ENCODE data around the gene TEC. TPM values are rescaled to one million over a fixed set of nuclear protein-coding genes. Genes with fewer than 3 reads are reported as not detected.
A peak's percentile ranks its signal among the peaks of the same experiment; 100 is the strongest.

Gene TEC
- total and polyA plus RNA-seq, 7 experiments from 2014 or later: 0.91 to 5.8 (median 2.5) TPM

DNA sequence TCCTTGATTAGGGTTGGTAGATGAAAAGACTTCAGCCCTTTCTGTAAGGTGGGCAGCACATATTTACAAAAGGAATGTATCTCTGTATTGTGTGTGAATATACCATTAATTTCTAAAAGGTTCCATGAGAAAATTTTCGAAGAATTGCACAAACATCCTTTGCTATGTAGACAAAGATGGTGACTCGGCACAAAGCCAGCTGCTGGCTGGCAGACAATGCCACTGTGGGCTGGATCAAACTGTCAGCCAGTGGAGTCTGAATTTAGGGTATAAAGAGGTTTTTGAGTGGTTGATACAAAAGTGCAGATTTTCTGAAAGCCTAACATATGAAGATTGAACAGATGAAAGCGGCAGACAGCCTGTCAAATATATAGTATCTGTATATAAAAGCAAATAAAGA is 129.9 kb downstream of the TEC start:
- Histone ChIP-seq H3K27ac (ENCODE audit: low read depth, low read length) (peak overlapping the region; percentile 69), H3K36me3 (ENCODE audit: control insufficient read depth in 2 of 3, insufficient read depth in 3 of 3, low read length in 3 of 3) (no peaks in the 10 kb centered on the region), H3K4me1 (ENCODE audit: control insufficient read depth in 2 of 2, insufficient read depth in 2 of 2, low read length in 2 of 2) (peaks cover 50 to 60% of the 10 kb centered on the region in 2 donors), H3K9me3 (ENCODE audit: control insufficient read depth in 2 of 3, low read length in 3 of 3) (no peaks in the 10 kb centered on the region), H3K27me3 (ENCODE audit: control insufficient read depth in 2 of 2, insufficient read depth in 2 of 2, low read length in 2 of 2) (no peaks in the 10 kb centered on the region), H3K4me3 (ENCODE audit: low read length) (no peak overlapping the region)
- ATAC-seq (no peak), DNase-seq (peak in 6 of 9 donors; percentile 33 to 54 (median 41))
- H3K27ac Mint-ChIP-seq: peak overlapping the region in 7 of 9 donors; percentile 82 to 98 (median 95)
- ChIA-PET CTCF (interaction anchor here (0.5 to 5.6 kb wide), 10 partner anchors 10 to 601 kb away, joined by 3 to 127 read pairs (median 7); no protein-coding TSS in a partner anchor), POLR2A (interaction anchor here (0.8 to 9.2 kb wide), 7 partner anchors 12 to 105 kb away, joined by 3 to 184 read pairs (median 4); no protein-coding TSS in a partner anchor)
- H3K27me3 Mint-ChIP-seq: no peaks in the 10 kb centered on the region
- H3K4me3 Mint-ChIP-seq: peak overlapping the region in 9 of 10 donors; percentile 63 to 85 (median 76)
- intact Hi-C loops (cut with micrococcal nuclease): loop anchor here (1.0 to 10.0 kb wide), 13 partner anchors 11 to 691 kb away; partner anchors contain the start of genes NFXL1 (in 2 of the 2), CNGA1 (in 1 of the 2), COMMD8 (in 1 of the 2) and NIPAL1 (in 1 of the 2)
- peaks cover 46 to 66% (median 63%) of the 10 kb centered on the region in 7 donors for H3K4me1 Mint-ChIP-seq
- H3K36me3 Mint-ChIP-seq: peaks cover 0 to 12% (median 0%) of the 10 kb centered on the region in 5 donors
- H3K9me3 Mint-ChIP-seq: peaks cover 0 to 3% (median 0%) of the 10 kb centered on the region in 11 donors

DNA sequence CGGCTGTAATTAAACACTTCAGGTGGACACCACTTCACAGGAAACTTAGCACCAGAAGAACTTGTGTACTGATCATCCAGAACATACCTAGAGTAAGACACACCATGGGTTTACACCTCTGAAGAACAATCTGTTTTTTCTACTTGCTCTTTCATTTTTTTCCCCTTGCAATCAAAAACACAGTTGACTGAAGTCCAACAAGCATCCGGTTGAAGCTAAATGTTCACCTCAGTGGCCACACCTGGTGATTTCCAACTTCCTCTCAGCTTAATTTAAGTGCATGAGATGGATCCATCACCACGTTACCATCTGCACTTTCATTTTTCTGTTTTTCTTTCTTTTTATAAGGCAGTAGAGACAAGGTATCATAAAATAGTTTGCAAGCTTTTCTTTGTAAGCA is 130.7 kb downstream of the TEC start:
- ATAC-seq (peak; percentile 81), DNase-seq (peak in 7 of 9 donors; percentile 66 to 85 (median 78))
- Mint-ChIP-seq H3K27ac (peak overlapping the region in 7 of 9 donors; percentile 82 to 98 (median 95)), H3K4me1 (peaks cover 52 to 73% (median 70%) of the 10 kb centered on the region in 7 donors), H3K9me3 (peaks cover 0 to 3% (median 0%) of the 10 kb centered on the region in 11 donors), H3K36me3 (peaks cover 0 to 14% (median 2%) of the 10 kb centered on the region in 5 donors), H3K27me3 (no peaks in the 10 kb centered on the region), H3K4me3 (peak overlapping the region in 9 of 10 donors; percentile 64 to 85 (median 76))
- Histone ChIP-seq H3K4me3 (ENCODE audit: low read length) (peak overlapping the region; percentile 20), H3K36me3 (ENCODE audit: control insufficient read depth in 2 of 3, insufficient read depth in 3 of 3, low read length in 3 of 3) (no peaks in the 10 kb centered on the region), H3K9me3 (ENCODE audit: control insufficient read depth in 2 of 3, low read length in 3 of 3) (no peaks in the 10 kb centered on the region), H3K27me3 (ENCODE audit: control insufficient read depth in 2 of 2, insufficient read depth in 2 of 2, low read length in 2 of 2) (no peaks in the 10 kb centered on the region), H3K27ac (ENCODE audit: low read depth, low read length) (peak overlapping the region; percentile 69), H3K4me1 (ENCODE audit: control insufficient read depth in 2 of 2, insufficient read depth in 2 of 2, low read length in 2 of 2) (peaks cover 57 to 64% of the 10 kb centered on the region in 2 donors)
- ChIA-PET POLR2A (interaction anchor here (0.6 to 9.2 kb wide), 8 partner anchors 11 to 104 kb away, joined by 3 to 184 read pairs (median 4); no protein-coding TSS in a partner anchor), CTCF (interaction anchor here (0.6 to 5.6 kb wide), 8 partner anchors 10 to 602 kb away, joined by 3 to 127 read pairs (median 8); no protein-coding TSS in a partner anchor)
- intact Hi-C loops (cut with micrococcal nuclease): loop anchor here (1.0 to 5.0 kb wide), 12 partner anchors 11 to 692 kb away; partner anchors contain the start of genes NFXL1 (in 2 of the 2), CNGA1 (in 1 of the 2), COMMD8 (in 1 of the 2) and NIPAL1 (in 1 of the 2)

DNA sequence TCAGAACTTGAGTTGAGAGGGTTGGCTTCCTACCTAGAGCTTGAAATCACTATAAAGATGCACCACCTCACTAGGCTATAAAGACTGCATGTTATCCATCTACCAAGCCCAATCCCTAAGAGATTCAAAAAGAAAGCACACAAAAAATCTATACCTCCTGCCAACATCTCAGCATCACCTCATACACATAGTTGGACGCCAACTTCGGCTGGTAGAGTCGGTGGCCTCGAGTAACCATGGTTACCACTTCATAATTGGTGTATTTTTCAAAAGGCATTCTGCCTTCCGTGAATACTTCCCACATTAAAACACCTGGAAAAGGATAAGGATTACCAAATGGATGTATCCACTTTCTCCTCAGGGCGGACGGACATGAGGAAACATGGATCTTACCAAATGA is 131.1 kb downstream of the TEC start:
- intact Hi-C loops (cut with micrococcal nuclease): loop anchor here (2.0 to 5.0 kb wide), 7 partner anchors 52 to 692 kb away; partner anchors contain the start of genes COMMD8 (in 1 of the 2), NFXL1 (in 1 of the 2), OCIAD1 (in 1 of the 2) and SLAIN2 (in 1 of the 2)
- Mint-ChIP-seq H3K27ac (peak overlapping the region in 7 of 9 donors; percentile 82 to 98 (median 95)), H3K4me1 (peaks cover 52 to 74% (median 72%) of the 10 kb centered on the region in 7 donors), H3K27me3 (no peaks in the 10 kb centered on the region), H3K4me3 (peak overlapping the region in 9 of 10 donors; percentile 64 to 85 (median 76)), H3K36me3 (peaks cover 0 to 17% (median 3%) of the 10 kb centered on the region in 5 donors), H3K9me3 (peaks cover 0 to 3% (median 0%) of the 10 kb centered on the region in 11 donors)
- DNase-seq (peak in 3 of 9 donors; percentile 11 to 44 (median 25)), ATAC-seq (no peak)
- ChIA-PET CTCF (interaction anchor here (1.0 to 5.6 kb wide), 6 partner anchors 9 to 105 kb away, joined by 4 to 127 read pairs (median 10); no protein-coding TSS in a partner anchor), POLR2A (interaction anchor here (1.4 to 9.2 kb wide), 3 partner anchors 11 to 35 kb away, joined by 3 to 184 read pairs (median 6); no protein-coding TSS in a partner anchor)
- no peaks in the 10 kb centered on the region for H3K36me3 ChIP-seq (ENCODE audit: control insufficient read depth in 2 of 3, insufficient read depth in 3 of 3, low read length in 3 of 3)
- no peaks in the 10 kb centered on the region for H3K27me3 ChIP-seq (ENCODE audit: control insufficient read depth in 2 of 2, insufficient read depth in 2 of 2, low read length in 2 of 2)
- peak overlapping the region; percentile 20 for H3K4me3 ChIP-seq (ENCODE audit: low read length)
- no peaks in the 10 kb centered on the region for H3K9me3 ChIP-seq (ENCODE audit: control insufficient read depth in 2 of 3, low read length in 3 of 3)
- H3K27ac ChIP-seq (ENCODE audit: low read depth, low read length): peak overlapping the region; percentile 69
- peaks cover 57 to 64% of the 10 kb centered on the region in 2 donors for H3K4me1 ChIP-seq (ENCODE audit: control insufficient read depth in 2 of 2, insufficient read depth in 2 of 2, low read length in 2 of 2)

DNA sequence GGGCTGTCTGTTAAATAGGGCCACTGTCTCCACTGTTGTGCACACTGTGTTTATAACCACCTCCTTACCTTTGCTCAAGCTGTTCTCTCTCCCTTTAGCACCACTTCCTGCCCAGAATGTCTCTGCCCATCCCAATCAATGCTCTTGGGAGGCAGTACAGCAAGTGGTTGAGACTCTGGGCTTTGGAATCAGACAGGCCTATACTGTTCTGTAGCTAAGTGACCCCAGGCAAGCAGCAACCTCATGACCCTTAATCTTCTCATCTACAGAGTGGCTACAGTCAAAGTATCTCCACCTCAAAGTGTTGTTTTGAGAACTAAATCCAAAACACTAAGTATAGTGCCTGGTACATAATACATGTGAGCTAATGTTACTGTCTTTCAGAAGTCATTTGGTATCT is 131.8 kb downstream of the TEC start:
- Mint-ChIP-seq H3K9me3 (peaks cover 0 to 3% (median 0%) of the 10 kb centered on the region in 11 donors), H3K27ac (peak overlapping the region in 7 of 9 donors; percentile 82 to 98 (median 95)), H3K4me3 (peak overlapping the region in 9 of 10 donors; percentile 58 to 85 (median 76)), H3K27me3 (no peaks in the 10 kb centered on the region), H3K36me3 (peaks cover 0 to 17% (median under 1%) of the 10 kb centered on the region in 5 donors), H3K4me1 (peaks cover 52 to 74% (median 72%) of the 10 kb centered on the region in 7 donors)
- H3K9me3 ChIP-seq (ENCODE audit: control insufficient read depth in 2 of 3, low read length in 3 of 3): no peaks in the 10 kb centered on the region
- H3K4me1 ChIP-seq (ENCODE audit: control insufficient read depth in 2 of 2, insufficient read depth in 2 of 2, low read length in 2 of 2): peaks cover 57 to 64% of the 10 kb centered on the region in 2 donors
- peak overlapping the region; percentile 20 for H3K4me3 ChIP-seq (ENCODE audit: low read length)
- peak in 6 of 9 donors; percentile 31 to 45 (median 40) for DNase-seq
- ChIA-PET POLR2A (interaction anchor here (1.5 to 9.2 kb wide), 2 partner anchors 10 to 34 kb away, joined by 6 to 184 read pairs; no protein-coding TSS in a partner anchor), CTCF (interaction anchor here (0.6 to 5.6 kb wide), 6 partner anchors 9 to 104 kb away, joined by 3 to 127 read pairs (median 8); no protein-coding TSS in a partner anchor)
- H3K27me3 ChIP-seq (ENCODE audit: control insufficient read depth in 2 of 2, insufficient read depth in 2 of 2, low read length in 2 of 2): no peaks in the 10 kb centered on the region
- intact Hi-C loops (cut with micrococcal nuclease): loop anchor here (2.0 to 5.0 kb wide), 7 partner anchors 51 to 693 kb away; partner anchors contain the start of genes COMMD8 (in 1 of the 2), NFXL1 (in 1 of the 2), OCIAD1 (in 1 of the 2) and SLAIN2 (in 1 of the 2)
- ATAC-seq: peak; percentile 37
- H3K27ac ChIP-seq (ENCODE audit: low read depth, low read length): peak overlapping the region; percentile 69
- H3K36me3 ChIP-seq (ENCODE audit: control insufficient read depth in 2 of 3, insufficient read depth in 3 of 3, low read length in 3 of 3): no peaks in the 10 kb centered on the region

DNA sequence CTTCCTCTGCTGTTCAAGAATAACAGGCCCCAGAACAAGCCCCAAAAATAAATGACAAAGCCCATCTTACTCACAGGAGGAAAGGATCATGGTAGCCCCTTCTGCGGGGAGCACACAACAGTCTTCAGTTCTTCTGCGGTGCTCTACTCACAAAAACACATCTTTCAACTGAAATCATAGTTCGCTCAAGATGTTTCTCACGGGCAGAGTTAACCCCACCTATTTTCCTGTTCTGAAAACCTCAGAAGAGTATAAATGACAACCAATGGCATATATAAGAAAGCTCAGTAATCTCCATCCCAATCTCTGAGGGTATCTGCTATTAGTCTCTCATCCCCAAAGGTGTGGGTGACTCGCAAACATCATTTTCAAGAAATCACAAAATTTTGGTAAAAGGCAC is 135.6 kb downstream of the TEC start, which contains the start of gene TXK:
Gene TXK, minus strand, starts transcription at position 170 of the 400 bp plus-strand sequence. Its CDS starts 80 bp downstream, at position 90.
- DNase-seq: peak in 6 of 9 donors; percentile 37 to 65 (median 52)
- POLR2A ChIA-PET: interaction anchor here (1.4 to 9.2 kb wide), 4 partner anchors 6 to 207 kb away, joined by 3 to 184 read pairs (median 6); partner anchors contain the start of gene SLAIN2

More for the DNA sequence above, 135.6 kb downstream of the TEC start, which contains the start of gene TXK:
- Histone ChIP-seq H3K4me1 (ENCODE audit: control insufficient read depth in 2 of 2, insufficient read depth in 2 of 2, low read length in 2 of 2) (peaks cover 68 to 69% of the 10 kb centered on the region in 2 donors), H3K27me3 (ENCODE audit: control insufficient read depth in 2 of 2, insufficient read depth in 2 of 2, low read length in 2 of 2) (no peaks in the 10 kb centered on the region), H3K27ac (ENCODE audit: low read depth, low read length) (peak within 1 kb of the TSS; percentile 79), H3K4me3 (ENCODE audit: low read length) (peak within 1 kb of the TSS; percentile 61), H3K9me3 (ENCODE audit: control insufficient read depth in 2 of 3, low read length in 3 of 3) (no peaks in the 10 kb centered on the region), H3K36me3 (ENCODE audit: control insufficient read depth in 2 of 3, insufficient read depth in 3 of 3, low read length in 3 of 3) (peaks cover 0 to 7% (median 0%) of the 10 kb centered on the region in 3 experiments)
- Mint-ChIP-seq H3K4me1 (peaks cover 51 to 83% (median 75%) of the 10 kb centered on the region in 7 donors), H3K27me3 (no peaks in the 10 kb centered on the region), H3K4me3 (peak within 1 kb of the TSS in 9 of 10 donors; percentile 91 to 99 (median 94)), H3K36me3 (peaks cover 0 to 31% (median 17%) of the 10 kb centered on the region in 5 donors), H3K27ac (peak within 1 kb of the TSS in 7 of 9 donors; percentile 82 to 97 (median 93)), H3K9me3 (peaks cover 0 to 3% (median 0%) of the 10 kb centered on the region in 11 donors)
- intact Hi-C loops (cut with micrococcal nuclease): loop anchor here (1.0 to 5.0 kb wide), 4 partner anchors 117 to 773 kb away; partner anchors contain the start of genes CNGA1 (in 1 of the 2), NFXL1 (in 1 of the 2), NIPAL1 (in 1 of the 2) and OCIAD1 (in 1 of the 2)
- ATAC-seq: peak; percentile 53
- CTCF ChIA-PET: interaction anchor here (0.9 kb wide), 1 partner anchor 47 kb away, joined by 3 read pairs; no protein-coding TSS in a partner anchor
